GM11168 (cell line): ENCODE measurements around the gene CELA1.

Experiments
- in situ Hi-C: fragments of 300-500 bp; cut with MboI; formaldehyde crosslinking; loops from one replicate; pipeline ENCODE4 v1.12.0; 2022; ENCODE audit warnings: low sequenced_read_pairs; ENCODE audit not compliant: unreplicated experiment

Gene CELA1

GRCh38 chr12:51346581-51346980, at the start of gene CELA1:
Gene CELA1, minus strand, starts transcription at chr12:51346679. Its CDS starts 41 bp downstream, at chr12:51346638.
- in situ Hi-C loops: loop anchor here (25.0 kb wide), 1 partner anchor 534 kb away; no protein-coding TSS in a partner anchor

GRCh38 chr12:51395283-51396230, 49.1 kb upstream of the CELA1 start:
- in situ Hi-C loops: no loop called here

- in situ Hi-C loops: no loop called here
Measured at GRCh38 chr12:51393676-51394545, 47.4 kb upstream of the CELA1 start.

- in situ Hi-C loops: no loop called here
Measured at GRCh38 chr12:51392556-51393237, 46.2 kb upstream of the CELA1 start.

GRCh38 chr12:51391283-51392123, 45.0 kb upstream of the CELA1 start, which contains the start of gene GALNT6:
Gene GALNT6, minus strand, starts transcription at chr12:51391406. Its CDS starts 11,625 bp downstream, at chr12:51379781.
- in situ Hi-C loops: no loop called here

GRCh38 chr12:51390891-51391282, 44.4 kb upstream of the CELA1 start:
- in situ Hi-C loops: no loop called here

- in situ Hi-C loops: no loop called here
Measured at GRCh38 chr12:51390457-51390856, 44.0 kb upstream of the CELA1 start.

- in situ Hi-C loops: no loop called here
Measured at GRCh38 chr12:51389302-51389999, 43.0 kb upstream of the CELA1 start.

GRCh38 chr12:51388846-51389245, 42.4 kb upstream of the CELA1 start:
- in situ Hi-C loops: no loop called here

GRCh38 chr12:51388069-51388799, 41.8 kb upstream of the CELA1 start:
- in situ Hi-C loops: no loop called here

- in situ Hi-C loops: no loop called here
Measured at GRCh38 chr12:51386351-51386750, 39.9 kb upstream of the CELA1 start.

GRCh38 chr12:51383269-51383905, 36.9 kb upstream of the CELA1 start:
- in situ Hi-C loops: no loop called here

- in situ Hi-C loops: no loop called here
Measured at GRCh38 chr12:51382173-51382572, 35.7 kb upstream of the CELA1 start.

- in situ Hi-C loops: no loop called here
Measured at GRCh38 chr12:51381226-51382079, 35.0 kb upstream of the CELA1 start.

GRCh38 chr12:51379571-51379970, 33.1 kb upstream of the CELA1 start:
- in situ Hi-C loops: no loop called here

- in situ Hi-C loops: no loop called here
Measured at GRCh38 chr12:51378749-51379148, 32.3 kb upstream of the CELA1 start.
